ENCODE data around the gene ADCY10. TPM values are rescaled to one million over a fixed set of nuclear protein-coding genes. Genes with fewer than 3 reads are reported as not detected.

ADCY10 gene
- total RNA-seq, 1 experiment from 2014 or later: 0.46 TPM

DNA sequence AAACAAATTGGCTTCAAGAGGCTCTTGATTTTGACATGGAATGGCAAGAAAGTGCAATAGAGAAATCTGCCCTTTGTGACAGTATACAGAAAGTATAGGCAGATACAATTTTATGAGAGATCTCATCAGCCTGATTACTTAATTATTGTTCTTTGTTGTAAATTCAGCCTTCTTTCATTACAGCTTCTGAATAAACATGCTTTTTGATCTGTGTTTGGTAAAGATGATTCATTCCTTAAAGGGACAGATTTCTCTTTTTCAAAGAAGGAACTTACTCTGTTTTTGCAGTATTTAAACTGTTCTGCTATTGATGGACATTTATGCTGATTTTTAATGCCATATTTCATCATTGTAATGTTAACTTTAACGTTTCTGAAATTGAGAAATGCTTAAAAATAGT lies 36.6 kb upstream of the ADCY10 start:
- Histone ChIP-seq H3K27ac (no peak overlapping the region), H3K79me2 (ENCODE audit: low read depth) (peaks cover 57% of the 10 kb centered on the region), H3K4me1 (replicated peaks; ENCODE audit: insufficient read depth) (no peaks in the 10 kb centered on the region), H3K9me3 (ENCODE audit: insufficient read depth, low read depth) (no peaks in the 10 kb centered on the region), H3F3A (ENCODE audit: insufficient read depth, low read depth) (no peaks in the 10 kb centered on the region), H3K4me2 (no peak overlapping the region), H3K27me3 (ENCODE audit: insufficient read depth, low read depth) (no peaks in the 10 kb centered on the region), H4K20me1 (ENCODE audit: insufficient read depth) (peaks cover 26% of the 10 kb centered on the region; the same call in 1 of the 2 replicates), H3K9me2 (ENCODE audit: insufficient read depth) (no peaks in the 10 kb centered on the region), H2AFZ (no peak overlapping the region), H3K36me3 (ENCODE audit: low read depth) (peaks cover 5% of the 10 kb centered on the region; the same call in 1 of the 2 replicates), H3K4me3 (no peak overlapping the region)
- CTCF ChIA-PET: no interaction called here
- BruUV-seq (replicated peaks): no TSS peak
- intact Hi-C loops (cut with micrococcal nuclease; ENCODE audit: unreplicated experiment): no loop called here
- no peak for TF ChIP-seq EZH2 (IDR thresholded peaks at IDR 0.05; ENCODE audit: low read depth)
- TF ChIP-seq, protein P1, sequence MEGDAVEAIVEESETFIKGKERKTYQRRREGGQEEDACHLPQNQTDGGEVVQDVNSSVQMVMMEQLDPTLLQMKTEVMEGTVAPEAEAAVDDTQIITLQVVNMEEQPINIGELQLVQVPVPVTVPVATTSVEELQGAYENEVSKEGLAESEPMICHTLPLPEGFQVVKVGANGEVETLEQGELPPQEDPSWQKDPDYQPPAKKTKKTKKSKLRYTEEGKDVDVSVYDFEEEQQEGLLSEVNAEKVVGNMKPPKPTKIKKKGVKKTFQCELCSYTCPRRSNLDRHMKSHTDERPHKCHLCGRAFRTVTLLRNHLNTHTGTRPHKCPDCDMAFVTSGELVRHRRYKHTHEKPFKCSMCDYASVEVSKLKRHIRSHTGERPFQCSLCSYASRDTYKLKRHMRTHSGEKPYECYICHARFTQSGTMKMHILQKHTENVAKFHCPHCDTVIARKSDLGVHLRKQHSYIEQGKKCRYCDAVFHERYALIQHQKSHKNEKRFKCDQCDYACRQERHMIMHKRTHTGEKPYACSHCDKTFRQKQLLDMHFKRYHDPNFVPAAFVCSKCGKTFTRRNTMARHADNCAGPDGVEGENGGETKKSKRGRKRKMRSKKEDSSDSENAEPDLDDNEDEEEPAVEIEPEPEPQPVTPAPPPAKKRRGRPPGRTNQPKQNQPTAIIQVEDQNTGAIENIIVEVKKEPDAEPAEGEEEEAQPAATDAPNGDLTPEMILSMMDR (conservative IDR thresholded peaks at IDR 0.05): no peak
- no peak for DNase-seq
- POLR2A ChIA-PET (ENCODE audit: unreplicated experiment): no interaction called here

DNA sequence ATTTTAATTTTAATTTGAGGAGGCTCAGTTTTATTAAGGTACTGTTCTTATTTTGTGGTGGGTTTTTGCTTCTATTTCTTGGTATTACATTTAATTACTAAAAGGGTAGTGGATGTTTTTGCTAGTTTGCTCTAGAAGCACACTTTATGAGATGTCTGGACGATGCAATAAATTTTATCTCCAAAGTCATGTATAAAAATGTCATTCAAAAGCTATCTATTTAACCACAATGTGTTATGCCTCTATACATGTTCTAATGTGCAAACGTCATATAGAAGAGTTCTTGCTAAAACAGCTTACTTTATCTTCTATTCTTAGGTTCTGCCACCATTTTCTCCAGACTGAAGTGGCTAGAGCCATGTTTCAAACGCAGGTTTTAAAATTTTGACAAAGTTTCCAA lies 35.9 kb upstream of the ADCY10 start:
- Histone ChIP-seq H3F3A (ENCODE audit: insufficient read depth, low read depth) (no peaks in the 10 kb centered on the region), H3K27me3 (ENCODE audit: insufficient read depth, low read depth) (no peaks in the 10 kb centered on the region), H3K4me3 (no peak overlapping the region), H3K4me1 (replicated peaks; ENCODE audit: insufficient read depth) (no peaks in the 10 kb centered on the region), H4K20me1 (ENCODE audit: insufficient read depth) (peaks cover 31% of the 10 kb centered on the region), H3K9me2 (ENCODE audit: insufficient read depth) (no peaks in the 10 kb centered on the region), H3K4me2 (no peak overlapping the region), H3K9me3 (ENCODE audit: insufficient read depth, low read depth) (no peaks in the 10 kb centered on the region), H3K36me3 (ENCODE audit: low read depth) (peaks cover 5% of the 10 kb centered on the region; the same call in 1 of the 2 replicates), H3K79me2 (ENCODE audit: low read depth) (peaks cover 65% of the 10 kb centered on the region), H3K27ac (no peak overlapping the region), H2AFZ (no peak overlapping the region)
- ChIA-PET POLR2A (ENCODE audit: unreplicated experiment) (no interaction called here), CTCF (interaction anchor here (0.6 kb wide), 1 partner anchor 683 kb away, joined by 6 read pairs; no protein-coding TSS in a partner anchor)
- no TSS peak for BruUV-seq (replicated peaks)
- no peak for DNase-seq
- intact Hi-C loops (cut with micrococcal nuclease; ENCODE audit: unreplicated experiment): no loop called here
- TF ChIP-seq EZH2 (IDR thresholded peaks at IDR 0.05; ENCODE audit: low read depth): no peak
- TF ChIP-seq, protein P1 (conservative IDR thresholded peaks at IDR 0.05): no peak

DNA sequence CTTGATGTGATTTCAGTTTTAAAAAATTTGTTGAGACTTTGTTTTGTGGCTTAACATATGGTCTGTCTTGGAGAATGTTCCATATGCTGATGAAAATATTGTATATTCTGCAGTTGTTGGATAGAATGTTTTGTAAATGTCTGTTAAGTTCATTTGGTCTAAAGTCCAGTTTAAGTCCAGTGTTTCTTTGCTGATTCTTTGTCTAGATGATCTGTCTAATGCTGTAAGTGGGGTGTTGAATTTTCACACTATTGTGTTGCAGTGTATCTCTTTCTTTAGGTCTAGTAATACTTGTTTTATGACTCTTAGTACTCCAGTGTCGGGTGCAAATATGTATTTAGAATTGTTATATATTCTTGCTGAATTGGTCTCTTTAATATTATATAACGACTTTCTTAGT lies 33.8 kb upstream of the ADCY10 start:
- Histone ChIP-seq H2AFZ (no peak overlapping the region), H3K4me1 (replicated peaks; ENCODE audit: insufficient read depth) (no peaks in the 10 kb centered on the region), H3K4me2 (no peak overlapping the region), H3K79me2 (ENCODE audit: low read depth) (peaks cover 85% of the 10 kb centered on the region), H3F3A (ENCODE audit: insufficient read depth, low read depth) (no peaks in the 10 kb centered on the region), H3K9me3 (ENCODE audit: insufficient read depth, low read depth) (no peaks in the 10 kb centered on the region), H3K36me3 (ENCODE audit: low read depth) (no peaks in the 10 kb centered on the region; the same call in 1 of the 2 replicates), H3K4me3 (no peak overlapping the region), H3K27me3 (ENCODE audit: insufficient read depth, low read depth) (no peaks in the 10 kb centered on the region), H3K27ac (no peak overlapping the region), H3K9me2 (ENCODE audit: insufficient read depth) (no peaks in the 10 kb centered on the region), H4K20me1 (ENCODE audit: insufficient read depth) (peaks cover 40% of the 10 kb centered on the region)
- DNase-seq: no peak
- BruUV-seq (replicated peaks): no TSS peak
- no peak for TF ChIP-seq EZH2 (IDR thresholded peaks at IDR 0.05; ENCODE audit: low read depth)
- intact Hi-C loops (cut with micrococcal nuclease; ENCODE audit: unreplicated experiment): no loop called here
- POLR2A ChIA-PET (ENCODE audit: unreplicated experiment): no interaction called here
- CTCF ChIA-PET: no interaction called here

DNA sequence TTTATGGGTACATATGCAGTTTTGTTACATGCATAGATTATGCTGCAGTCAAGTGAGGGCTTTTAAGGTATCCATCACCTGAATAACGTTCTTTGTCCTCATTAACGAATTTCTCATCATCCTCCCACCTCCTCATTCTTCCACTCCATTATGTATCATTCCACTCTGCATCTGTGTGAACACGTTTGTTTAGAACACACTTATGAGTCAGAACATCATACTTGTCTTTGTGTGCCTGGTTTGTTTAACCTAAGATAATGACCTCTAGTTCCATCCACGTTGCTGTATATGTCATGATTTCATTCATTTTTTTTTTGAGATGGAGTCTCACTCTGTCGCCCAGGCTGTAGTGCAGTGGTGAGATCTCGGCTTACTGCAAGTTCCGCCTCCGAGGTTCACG lies 29.6 kb upstream of the ADCY10 start:
- DNase-seq: no peak
- no peak overlapping the region for H2AFZ ChIP-seq
- H3K4me2 ChIP-seq: no peak overlapping the region
- H3K4me3 ChIP-seq: no peak overlapping the region
- no peaks in the 10 kb centered on the region for H3K9me3 ChIP-seq (ENCODE audit: insufficient read depth, low read depth)
- H3K9me2 ChIP-seq (ENCODE audit: insufficient read depth): no peaks in the 10 kb centered on the region
- H3F3A ChIP-seq (ENCODE audit: insufficient read depth, low read depth): no peaks in the 10 kb centered on the region
- H3K4me1 ChIP-seq (replicated peaks; ENCODE audit: insufficient read depth): peaks cover 10% of the 10 kb centered on the region
- POLR2A ChIA-PET (ENCODE audit: unreplicated experiment): no interaction called here
- CTCF ChIA-PET: no interaction called here
- no peak overlapping the region for H3K27ac ChIP-seq
- no peaks in the 10 kb centered on the region for H3K27me3 ChIP-seq (ENCODE audit: insufficient read depth, low read depth)
- peaks cover 31% of the 10 kb centered on the region for H4K20me1 ChIP-seq (ENCODE audit: insufficient read depth)
- peaks cover 100% of the 10 kb centered on the region for H3K79me2 ChIP-seq (ENCODE audit: low read depth)
- TF ChIP-seq EZH2 (IDR thresholded peaks at IDR 0.05; ENCODE audit: low read depth): no peak
- TF ChIP-seq, protein P1 (conservative IDR thresholded peaks at IDR 0.05): no peak
- intact Hi-C loops (cut with micrococcal nuclease; ENCODE audit: unreplicated experiment): no loop called here
- peaks cover 6% of the 10 kb centered on the region; the same call in 1 of the 2 replicates for H3K36me3 ChIP-seq (ENCODE audit: low read depth)
- no TSS peak for BruUV-seq (replicated peaks)
